Naive thymus-derived CD4-positive, alpha-beta T cell (primary cell): ENCODE results near the gene CCDC59. TPM values are rescaled to one million over a fixed set of nuclear protein-coding genes. Genes with fewer than 3 reads are reported as not detected.
A peak's percentile ranks its signal among the peaks of the same experiment; 100 is the strongest.
"Not testable (repeated sequence)": the region's sequence is repeated elsewhere in the genome, so short reads cannot be mapped to it uniquely, and the experiment has no call there.

Source experiments
- ATAC-seq: fragments of 150-1000 bp; cut with Tn5 transposase; 2 replicates; pipeline ENCODE4 v1.10.0; 2021; ENCODE audit warnings: mild to moderate bottlenecking, moderate library complexity
- CTCF ChIA-PET: fragments of 350-600 bp; sonication (Branson Sonifier 250); formaldehyde crosslinking; loops from one replicate; lab custom pipeline; 2021; ENCODE audit warnings: antibody characterized with exemption; lab: Charles Lee
- POLR2A ChIA-PET: fragments of 350-600 bp; sonication (Branson Sonifier 250); formaldehyde crosslinking; loops from one replicate; lab custom pipeline; 2021; ENCODE audit warnings: antibody characterized with exemption, inconsistent platforms; lab: Charles Lee
- DNase-seq, 9 donors: peaks; one replicate each; pipeline versions ENCODE4 v3.0.0 to v3.0.0-alpha.2; 2020 to 2022; ENCODE audit warnings: mixed read lengths in 1 of 9
- H3K27ac ChIP-seq: one replicate; pipeline ENCODE4 v1.7.0; 2013; ENCODE audit warnings: mild to moderate bottlenecking, low read depth, low read length, moderate library complexity
- H3K27me3 ChIP-seq, 2 donors: one replicate each; pipeline ENCODE4 v1.7.0; 2013; ENCODE audit warnings: low read length in 2 of 2, mild to moderate bottlenecking in 2 of 2, moderate library complexity in 2 of 2; ENCODE audit not compliant: control insufficient read depth in 2 of 2, insufficient read depth in 2 of 2
- H3K36me3 ChIP-seq, 3 experiments: 1 replicate in 2 of 3; 2 replicates in 1 of 3; pipeline ENCODE4 v1.7.0; 2013; ENCODE audit warnings: low read length in 3 of 3, mild to moderate bottlenecking in 3 of 3, moderate library complexity in 1 of 3; ENCODE audit not compliant: insufficient read depth in 3 of 3, control insufficient read depth in 2 of 3
- H3K4me1 ChIP-seq, 2 donors: one replicate each; pipeline ENCODE4 v1.7.0; 2013; ENCODE audit warnings: low read length in 2 of 2, mild to moderate bottlenecking in 2 of 2, moderate library complexity in 1 of 2; ENCODE audit not compliant: control insufficient read depth in 2 of 2, insufficient read depth in 2 of 2
- H3K4me3 ChIP-seq: 2 replicates; pipeline ENCODE4 v1.7.0; 2013; ENCODE audit warnings: mild to moderate bottlenecking, low read length
- H3K9me3 ChIP-seq, 3 experiments: 1 replicate in 2 of 3; 2 replicates in 1 of 3; pipeline ENCODE4 v1.7.0; 2013; ENCODE audit warnings: low read length in 3 of 3; ENCODE audit not compliant: control insufficient read depth in 2 of 3
- H3K27ac Mint-ChIP-seq, 9 donors: one replicate each; pipeline ENCODE4 v1.8.0; 2020 to 2022; ENCODE audit warnings: mixed read lengths in 9 of 9, mild to moderate bottlenecking in 8 of 9, moderate library complexity in 5 of 9, inconsistent platforms in 2 of 9
- H3K27me3 Mint-ChIP-seq, 5 donors: one replicate each; pipeline ENCODE4 v1.8.0; 2021 to 2022; ENCODE audit warnings: mixed read lengths in 5 of 5, mild to moderate bottlenecking in 1 of 5
- H3K36me3 Mint-ChIP-seq, 5 donors: one replicate each; pipeline ENCODE4 v1.8.0; 2020 to 2022; ENCODE audit warnings: mixed read lengths in 5 of 5, mild to moderate bottlenecking in 3 of 5, inconsistent platforms in 1 of 5
- H3K4me1 Mint-ChIP-seq, 7 donors: one replicate each; pipeline ENCODE4 v1.8.0; 2020 to 2022; ENCODE audit warnings: mixed read lengths in 7 of 7, mild to moderate bottlenecking in 3 of 7, inconsistent platforms in 1 of 7
- H3K4me3 Mint-ChIP-seq, 10 donors: one replicate each; pipeline ENCODE4 v1.8.0; 2020 to 2022; ENCODE audit warnings: mild to moderate bottlenecking in 10 of 10, mixed read lengths in 10 of 10, moderate library complexity in 6 of 10, inconsistent platforms in 2 of 10
- H3K9me3 Mint-ChIP-seq, 11 donors: one replicate each; pipeline ENCODE4 v1.8.0; 2020 to 2022; ENCODE audit warnings: mixed read lengths in 11 of 11, mild to moderate bottlenecking in 4 of 11, inconsistent platforms in 1 of 11, moderate library complexity in 1 of 11
- intact Hi-C, 2 donors: fragments of 100-400 bp; cut with micrococcal nuclease; formaldehyde crosslinking; loops; one replicate each; pipeline ENCODE4 v1.15.1; 2023
- polyA plus RNA-seq, 2 donors: library from polyadenylated mRNA; unstranded; fragments of 300-500 nt; fragmentation: Illumina TruSeq; gene quantifications; one replicate each; pipeline ENCODE4 v1.2.3, GENCODE V29; 2021
- total RNA-seq, 6 experiments: library from RNA in 5 of 6; stranded (reverse) in 5 of 6; gene quantifications; 1 replicate in 5 of 6; 2 replicates in 1 of 6; pipeline ENCODE4 v1.2.3 and lab custom pipeline; 2021 to 2026

The CCDC59 gene
- total and polyA plus RNA-seq, 7 experiments from 2014 or later = 44.9 to 150 (median 79.7) TPM

- no peaks in the 10 kb centered on the region for H3K4me1 ChIP-seq
- ChIA-PET POLR2A (no interaction called here), CTCF (no interaction called here)
- Mint-ChIP-seq H3K27ac (no peak overlapping the region), H3K4me1 (peaks cover 0 to 5% (median 2%) of the 10 kb centered on the region in 7 donors), H3K36me3 (peaks cover 0 to 39% (median 17%) of the 10 kb centered on the region in 5 donors), H3K4me3 (no peak overlapping the region), H3K27me3 (no peaks in the 10 kb centered on the region), H3K9me3 (peaks cover 0 to 8% (median 2%) of the 10 kb centered on the region in 11 donors)
- no peak for ATAC-seq
- no peaks in the 10 kb centered on the region for H3K27me3 ChIP-seq
- H3K4me3 ChIP-seq = no peak overlapping the region
- no peak overlapping the region for H3K27ac ChIP-seq
- intact Hi-C loops = no loop called here
- H3K36me3 ChIP-seq = peaks cover 0 to 9% (median 0%) of the 10 kb centered on the region in 3 experiments
- no peaks in the 10 kb centered on the region for H3K9me3 ChIP-seq
- no peak for DNase-seq
These were observed 20.8 kb upstream of the CCDC59 start for GRCh38 chr12:82378997-82379396.

GRCh38 chr12:82375201-82375600 lies 17.0 kb upstream of the CCDC59 start:
- Mint-ChIP-seq H3K36me3 (peaks cover 9 to 68% (median 48%) of the 10 kb centered on the region in 5 donors), H3K9me3 (peaks cover 0 to 13% (median 5%) of the 10 kb centered on the region in 11 donors), H3K4me1 (peaks cover 0 to 5% (median 0%) of the 10 kb centered on the region in 7 donors), H3K4me3 (no peak overlapping the region), H3K27ac (no peak overlapping the region), H3K27me3 (no peaks in the 10 kb centered on the region)
- DNase-seq (no peak), ATAC-seq (no peak)
- Histone ChIP-seq H3K27me3 (no peaks in the 10 kb centered on the region), H3K9me3 (no peaks in the 10 kb centered on the region), H3K4me1 (no peaks in the 10 kb centered on the region), H3K4me3 (no peak overlapping the region), H3K36me3 (peaks cover 0 to 26% (median 0%) of the 10 kb centered on the region in 3 experiments), H3K27ac (no peak overlapping the region)
- CTCF ChIA-PET = no interaction called here
- intact Hi-C loops = no loop called here
- POLR2A ChIA-PET = no interaction called here

- Mint-ChIP-seq H3K36me3 (peaks cover 2 to 38% (median 23%) of the 10 kb centered on the region in 5 donors), H3K9me3 (peaks cover 0 to 8% (median 0%) of the 10 kb centered on the region in 11 donors), H3K27me3 (no peaks in the 10 kb centered on the region), H3K4me1 (peaks cover 0 to 39% (median 36%) of the 10 kb centered on the region in 7 donors), H3K4me3 (no peak overlapping the region), H3K27ac (no peak overlapping the region)
- ChIA-PET CTCF (no interaction called here), POLR2A (no interaction called here)
- H3K27ac ChIP-seq = no peak overlapping the region
- peaks cover 0 to 3% (median 0%) of the 10 kb centered on the region in 3 experiments for H3K36me3 ChIP-seq
- no peaks in the 10 kb centered on the region for H3K9me3 ChIP-seq
- H3K4me3 ChIP-seq = no peak overlapping the region
- intact Hi-C loops = no loop called here
- ATAC-seq (no peak), DNase-seq (no peak)
- no peaks in the 10 kb centered on the region for H3K27me3 ChIP-seq
- H3K4me1 ChIP-seq = no peaks in the 10 kb centered on the region
These were observed 8.0 kb upstream of the CCDC59 start for GRCh38 chr12:82366197-82366596.

GRCh38 chr12:82363990-82364389 lies 5.8 kb upstream of the CCDC59 start:
- H3K27ac Mint-ChIP-seq = no peak overlapping the region
- no peak for DNase-seq
- CTCF ChIA-PET = no interaction called here
- intact Hi-C loops = no loop called here
- peaks cover 0 to 5% (median 0%) of the 10 kb centered on the region in 11 donors for H3K9me3 Mint-ChIP-seq
- Histone ChIP-seq H3K4me3 (no peak overlapping the region), H3K27ac (no peak overlapping the region), H3K27me3 (no peaks in the 10 kb centered on the region), H3K36me3 (peaks cover 0 to 3% (median 0%) of the 10 kb centered on the region in 3 experiments), H3K9me3 (no peaks in the 10 kb centered on the region), H3K4me1 (peaks cover 8 to 10% of the 10 kb centered on the region in 2 donors)
- POLR2A ChIA-PET = no interaction called here
- peaks cover 11 to 61% (median 53%) of the 10 kb centered on the region in 7 donors for H3K4me1 Mint-ChIP-seq
- ATAC-seq = no peak
- peaks cover 0 to 32% (median 18%) of the 10 kb centered on the region in 5 donors for H3K36me3 Mint-ChIP-seq
- no peaks in the 10 kb centered on the region for H3K27me3 Mint-ChIP-seq
- no peak overlapping the region for H3K4me3 Mint-ChIP-seq

- Mint-ChIP-seq H3K9me3 (peaks cover 0 to 6% (median 0%) of the 10 kb centered on the region in 11 donors), H3K4me1 (peaks cover 19 to 70% (median 64%) of the 10 kb centered on the region in 7 donors), H3K4me3 (no peak overlapping the region), H3K36me3 (peaks cover 0 to 26% (median 20%) of the 10 kb centered on the region in 5 donors), H3K27me3 (peaks cover 0 to 4% (median 0%) of the 10 kb centered on the region in 5 donors), H3K27ac (no peak overlapping the region)
- H3K27ac ChIP-seq = no peak overlapping the region
- POLR2A ChIA-PET = no interaction called here
- no peak overlapping the region for H3K4me3 ChIP-seq
- H3K27me3 ChIP-seq = no peaks in the 10 kb centered on the region
- H3K9me3 ChIP-seq = no peaks in the 10 kb centered on the region
- ATAC-seq = no peak
- CTCF ChIA-PET = no interaction called here
- peaks cover 0 to 5% (median under 1%) of the 10 kb centered on the region in 3 experiments for H3K36me3 ChIP-seq
- H3K4me1 ChIP-seq = peaks cover 19 to 22% of the 10 kb centered on the region in 2 donors
- intact Hi-C loops = no loop called here
- no peak for DNase-seq
These were observed 3.3 kb upstream of the CCDC59 start for GRCh38 chr12:82361461-82361915.

GRCh38 chr12:82360834-82361233 lies 2.6 kb upstream of the CCDC59 start:
- peaks cover 0 to 29% (median 20%) of the 10 kb centered on the region in 5 donors for H3K36me3 Mint-ChIP-seq
- peaks cover 26 to 29% of the 10 kb centered on the region in 2 donors for H3K4me1 ChIP-seq
- H3K9me3 Mint-ChIP-seq, ATAC-seq, H3K27ac ChIP-seq, H3K27me3 Mint-ChIP-seq, intact Hi-C loops, DNase-seq, H3K27me3 ChIP-seq, H3K4me3 ChIP-seq, H3K9me3 ChIP-seq, CTCF ChIA-PET, H3K27ac Mint-ChIP-seq, POLR2A ChIA-PET: not testable (repeated sequence)
- peaks cover 19 to 77% (median 67%) of the 10 kb centered on the region in 7 donors for H3K4me1 Mint-ChIP-seq
- H3K36me3 ChIP-seq = peaks cover 0 to 10% (median 7%) of the 10 kb centered on the region in 3 experiments
- H3K4me3 Mint-ChIP-seq = peak overlapping the region in 2 of 10 donors; percentile 13 to 98
